ENCODE data around the gene CCDC9B. TPM values are rescaled to one million over a fixed set of nuclear protein-coding genes. Genes with fewer than 3 reads are reported as not detected.

The CCDC9B gene
- total RNA-seq, 1 donor from 2014 or later = 71.4 TPM

GRCh38 chr15:40302288-40302886, 38.4 kb downstream of the CCDC9B start:
- TF ChIP-seq CTCF (IDR thresholded peaks at IDR 0.05) = no peak
- Histone ChIP-seq H3K9me3 (no peaks in the 10 kb centered on the region), H3K36me3 (peaks cover 18% of the 10 kb centered on the region), H3K4me1 (peaks cover 7% of the 10 kb centered on the region), H3K27ac (no peak overlapping the region), H3K27me3 (ENCODE audit: low read depth) (no peaks in the 10 kb centered on the region), H3K4me3 (no peak overlapping the region)
- ATAC-seq = no peak
- no peak for DNase-seq
- intact Hi-C loops (cut with DNase I) = no loop called here

- Histone ChIP-seq H3K36me3 (peaks cover 18% of the 10 kb centered on the region), H3K4me1 (peaks cover 7% of the 10 kb centered on the region), H3K9me3 (no peaks in the 10 kb centered on the region), H3K4me3 (no peak overlapping the region), H3K27ac (no peak overlapping the region), H3K27me3 (ENCODE audit: low read depth) (no peaks in the 10 kb centered on the region)
- DNase-seq (no peak), ATAC-seq (no peak)
- intact Hi-C loops (cut with DNase I) = no loop called here
- TF ChIP-seq CTCF (IDR thresholded peaks at IDR 0.05) = no peak
These were observed 39.1 kb downstream of the CCDC9B start for GRCh38 chr15:40301467-40302179.

GRCh38 chr15:40300771-40301170, 40.0 kb downstream of the CCDC9B start:
- ATAC-seq (no peak), DNase-seq (no peak)
- intact Hi-C loops (cut with DNase I) = no loop called here
- Histone ChIP-seq H3K36me3 (peaks cover 18% of the 10 kb centered on the region), H3K27me3 (ENCODE audit: low read depth) (no peaks in the 10 kb centered on the region), H3K9me3 (no peaks in the 10 kb centered on the region), H3K4me3 (no peak overlapping the region), H3K27ac (no peak overlapping the region), H3K4me1 (peaks cover 2% of the 10 kb centered on the region)
- no peak for TF ChIP-seq CTCF (IDR thresholded peaks at IDR 0.05)

- Histone ChIP-seq H3K9me3 (no peaks in the 10 kb centered on the region), H3K36me3 (peaks cover 18% of the 10 kb centered on the region), H3K27ac (no peak overlapping the region), H3K4me1 (no peaks in the 10 kb centered on the region), H3K27me3 (ENCODE audit: low read depth) (no peaks in the 10 kb centered on the region), H3K4me3 (no peak overlapping the region)
- no peak for ATAC-seq
- intact Hi-C loops (cut with DNase I) = no loop called here
- TF ChIP-seq CTCF (IDR thresholded peaks at IDR 0.05) = no peak
- no peak for DNase-seq
These were observed 40.4 kb downstream of the CCDC9B start for GRCh38 chr15:40300367-40300766.

GRCh38 chr15:40298216-40298935, 42.4 kb downstream of the CCDC9B start:
- ATAC-seq = no peak
- Histone ChIP-seq H3K36me3 (peaks cover 28% of the 10 kb centered on the region), H3K27me3 (ENCODE audit: low read depth) (no peaks in the 10 kb centered on the region), H3K9me3 (no peaks in the 10 kb centered on the region), H3K4me1 (no peaks in the 10 kb centered on the region), H3K4me3 (no peak overlapping the region), H3K27ac (no peak overlapping the region)
- intact Hi-C loops (cut with DNase I) = no loop called here
- no peak for TF ChIP-seq CTCF (IDR thresholded peaks at IDR 0.05)
- peak; percentile 13 for DNase-seq
